Urinary bladder (tissue), 4 donors: ENCODE results near the gene GOLGA6B. TPM values are rescaled to one million over a fixed set of nuclear protein-coding genes. Genes with fewer than 3 reads are reported as not detected.
"Not testable (repeated sequence)": the region's sequence is repeated elsewhere in the genome, so short reads cannot be mapped to it uniquely, and the experiment has no call there.

Experiments
- DNase-seq: peaks from one replicate; pipeline ENCODE4 v3.0.0-alpha.2; 2015; ENCODE audit errors: extremely low spot score
- H3K27ac ChIP-seq: one replicate; pipeline ENCODE4 v1.5.1; 2013; ENCODE audit warnings: low read depth, mild to moderate bottlenecking, moderate library complexity
- H3K36me3 ChIP-seq: one replicate; pipeline ENCODE4 v1.6.1; 2013; ENCODE audit warnings: mild to moderate bottlenecking, moderate library complexity; ENCODE audit not compliant: insufficient read depth
- H3K4me1 ChIP-seq: one replicate; pipeline ENCODE4 v1.6.1; 2013; ENCODE audit warnings: mild to moderate bottlenecking, moderate library complexity; ENCODE audit not compliant: insufficient read depth
- H3K4me3 ChIP-seq: one replicate; pipeline ENCODE4 v1.5.1; 2013; ENCODE audit warnings: low read depth, low read length
- WGBS: extraction: QIAGEN DNeasy Blood & Tissue Kit; methylation state at CpG from one replicate; pipeline ENCODE4 v1.1.7; 2013; 5-methylcytosine and 5-hydroxymethylcytosine counted together
- polyA plus RNA-seq: library from polyadenylated mRNA; stranded (reverse); fragments of 200-250 nt; gene quantifications from one replicate; pipeline ENCODE4 v1.2.3, GENCODE V29; 2013
- total RNA-seq: library from RNA; depleted of rRNA; stranded (reverse); fragments of >200 nt; gene quantifications from one replicate; pipeline ENCODE4 v1.2.3, GENCODE V29; 2014
- donor health status: healthy with polysubstance abuse.
- donor health status: healthy.

Gene GOLGA6B
- total and polyA plus RNA-seq, 2 donors, result 0.06 to 0.26 TPM

- not testable (repeated sequence) for H3K36me3 ChIP-seq, H3K4me1 ChIP-seq, H3K27ac ChIP-seq, H3K4me3 ChIP-seq
- peak; percentile 11 for DNase-seq
- 0% methylated on average over 22 of the region's 43 CpGs for WGBS
Measured at GRCh38 chr15:72636519-72637282, 17.8 kb upstream of the GOLGA6B start.

- WGBS, result no CpG with 5 or more reads among the region's 26 CpGs
- not testable (repeated sequence) for H3K27ac ChIP-seq, DNase-seq, H3K4me3 ChIP-seq, H3K36me3 ChIP-seq, H3K4me1 ChIP-seq
Measured at GRCh38 chr15:72639759-72640483, 14.6 kb upstream of the GOLGA6B start.

GRCh38 chr15:72642271-72642670 lies 12.2 kb upstream of the GOLGA6B start:
- not testable (repeated sequence) for DNase-seq, H3K36me3 ChIP-seq, H3K4me1 ChIP-seq, H3K4me3 ChIP-seq, H3K27ac ChIP-seq
- WGBS, result no CpG with 5 or more reads among the region's 2 CpGs

GRCh38 chr15:72648631-72649253 lies 5.8 kb upstream of the GOLGA6B start:
- not testable (repeated sequence) for H3K4me3 ChIP-seq, DNase-seq, H3K36me3 ChIP-seq, H3K4me1 ChIP-seq, H3K27ac ChIP-seq
- 83% methylated on average over 8 of the region's 10 CpGs for WGBS

- not testable (repeated sequence) for H3K4me3 ChIP-seq, H3K4me1 ChIP-seq, DNase-seq, H3K27ac ChIP-seq, H3K36me3 ChIP-seq
- no CpG with 5 or more reads among the region's 3 CpGs for WGBS
Measured at GRCh38 chr15:72656014-72656413, 1.5 kb downstream of the GOLGA6B start.

GRCh38 chr15:72661081-72661480 lies 6.6 kb downstream of the GOLGA6B start:
- H3K4me1 ChIP-seq, H3K36me3 ChIP-seq, H3K4me3 ChIP-seq, H3K27ac ChIP-seq, DNase-seq: not testable (repeated sequence)
- 69% methylated on average over 8 of the region's 10 CpGs for WGBS

- not testable (repeated sequence) for H3K27ac ChIP-seq, H3K4me1 ChIP-seq, H3K36me3 ChIP-seq, DNase-seq, H3K4me3 ChIP-seq
- 47% methylated on average over 3 of the region's 8 CpGs for WGBS
Measured at GRCh38 chr15:72663931-72664330, 9.4 kb downstream of the GOLGA6B start.

GRCh38 chr15:72665706-72666105 lies 11.2 kb downstream of the GOLGA6B start:
- H3K4me1 ChIP-seq, H3K36me3 ChIP-seq, DNase-seq, H3K4me3 ChIP-seq, H3K27ac ChIP-seq: not testable (repeated sequence)
- 75% methylated on average over 5 of the region's 11 CpGs for WGBS

GRCh38 chr15:72669803-72670202 lies 15.3 kb downstream of the GOLGA6B start:
- H3K36me3 ChIP-seq, H3K4me1 ChIP-seq, H3K27ac ChIP-seq, DNase-seq, H3K4me3 ChIP-seq: not testable (repeated sequence)
- 90% methylated on average over 5 of the region's 6 CpGs for WGBS

- not testable (repeated sequence) for H3K4me1 ChIP-seq, H3K4me3 ChIP-seq, H3K36me3 ChIP-seq, H3K27ac ChIP-seq
- peak; percentile 3 for DNase-seq
- WGBS, result 6% methylated on average over 8 of the region's 8 CpGs
Measured at GRCh38 chr15:72670656-72671352, 16.3 kb downstream of the GOLGA6B start.

- H3K27ac ChIP-seq, result no peak overlapping the region
- no peaks in the 10 kb centered on the region for H3K4me1 ChIP-seq
- 17% methylated on average over 3 of the region's 3 CpGs for WGBS
- no peaks in the 10 kb centered on the region for H3K36me3 ChIP-seq
- no peak for DNase-seq
- H3K4me3 ChIP-seq, result no peak overlapping the region
Measured at GRCh38 chr15:72671525-72671924, 17.0 kb downstream of the GOLGA6B start.

- no peaks in the 10 kb centered on the region for H3K36me3 ChIP-seq
- 87% methylated on average over 4 of the region's 4 CpGs for WGBS
Measured at GRCh38 chr15:72676838-72677237, 22.3 kb downstream of the GOLGA6B start.

GRCh38 chr15:72680931-72681330 lies 26.4 kb downstream of the GOLGA6B start:
- no peak for DNase-seq

More at GRCh38 chr15:72676838-72677237, 22.3 kb downstream of the GOLGA6B start:
- Histone ChIP-seq H3K27ac (no peak overlapping the region), H3K4me3 (no peak overlapping the region), H3K4me1 (no peaks in the 10 kb centered on the region)
- no peak for DNase-seq

More at GRCh38 chr15:72680931-72681330, 26.4 kb downstream of the GOLGA6B start:
- 72% methylated on average over 3 of the region's 3 CpGs for WGBS
- Histone ChIP-seq H3K4me1 (no peaks in the 10 kb centered on the region), H3K4me3 (no peak overlapping the region), H3K36me3 (no peaks in the 10 kb centered on the region), H3K27ac (no peak overlapping the region)
